ENCODE data around the gene RASD2. TPM values are rescaled to one million over a fixed set of nuclear protein-coding genes. Genes with fewer than 3 reads are reported as not detected.
A peak's percentile ranks its signal among the peaks of the same experiment; 100 is the strongest.

The RASD2 gene
- total RNA-seq, 1 donor from 2014 or later: 2.0 TPM

DNA sequence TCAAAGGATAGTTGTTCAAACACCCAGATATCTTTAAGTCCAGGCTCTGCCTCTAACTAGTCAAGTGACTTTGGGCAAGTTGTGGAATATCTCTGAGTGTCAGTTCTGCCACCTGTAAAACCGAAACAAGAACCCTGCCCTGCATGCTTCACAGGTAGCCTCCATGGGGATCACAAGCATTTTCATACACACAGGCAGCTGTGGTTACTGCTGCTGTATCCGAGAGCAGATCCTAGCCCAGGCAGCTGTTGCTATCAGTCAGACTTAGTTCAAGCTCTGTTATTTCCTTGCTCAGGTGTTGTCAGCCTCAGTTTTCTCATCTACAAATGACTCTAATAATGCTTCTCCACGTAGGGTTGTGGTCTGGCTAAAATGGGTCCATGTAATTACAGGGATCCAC lies 6.5 kb upstream of the RASD2 start:
- H3K27ac ChIP-seq: no peak overlapping the region

GRCh38 chr22:35537232-35537631 lies 3.4 kb upstream of the RASD2 start:
- no peak overlapping the region for H3K4me3 ChIP-seq
- TF ChIP-seq POLR2A (IDR thresholded peaks at IDR 0.05) (no peak), POLR2AphosphoS5 (IDR thresholded peaks at IDR 0.05; ENCODE audit: insufficient read depth in 1 of 2, low read depth in 1 of 2) (no peak), CTCF (IDR thresholded peaks at IDR 0.05) (no peak)
- H3K27me3 ChIP-seq: no peaks in the 10 kb centered on the region
- intact Hi-C loops (cut with DNase I): no loop called here
- H3K27ac ChIP-seq: no peak overlapping the region
- H3K9me3 ChIP-seq: no peaks in the 10 kb centered on the region
- DNase-seq (ENCODE audit: extremely low spot score in 2 of 2): no peak
- peaks cover 20% of the 10 kb centered on the region for H3K4me1 ChIP-seq
- H3K36me3 ChIP-seq: no peaks in the 10 kb centered on the region

More for the DNA sequence above, 6.5 kb upstream of the RASD2 start:
- intact Hi-C loops (cut with DNase I): no loop called here
- no peak for DNase-seq (ENCODE audit: extremely low spot score in 2 of 2)
- no peaks in the 10 kb centered on the region for H3K36me3 ChIP-seq
- H3K4me3 ChIP-seq: no peak overlapping the region
- TF ChIP-seq CTCF (IDR thresholded peaks at IDR 0.05) (no peak), POLR2AphosphoS5 (IDR thresholded peaks at IDR 0.05; ENCODE audit: insufficient read depth in 1 of 2, low read depth in 1 of 2) (no peak), POLR2A (IDR thresholded peaks at IDR 0.05) (no peak)
- no peaks in the 10 kb centered on the region for H3K27me3 ChIP-seq
- no peaks in the 10 kb centered on the region for H3K4me1 ChIP-seq
- no peaks in the 10 kb centered on the region for H3K9me3 ChIP-seq

DNA sequence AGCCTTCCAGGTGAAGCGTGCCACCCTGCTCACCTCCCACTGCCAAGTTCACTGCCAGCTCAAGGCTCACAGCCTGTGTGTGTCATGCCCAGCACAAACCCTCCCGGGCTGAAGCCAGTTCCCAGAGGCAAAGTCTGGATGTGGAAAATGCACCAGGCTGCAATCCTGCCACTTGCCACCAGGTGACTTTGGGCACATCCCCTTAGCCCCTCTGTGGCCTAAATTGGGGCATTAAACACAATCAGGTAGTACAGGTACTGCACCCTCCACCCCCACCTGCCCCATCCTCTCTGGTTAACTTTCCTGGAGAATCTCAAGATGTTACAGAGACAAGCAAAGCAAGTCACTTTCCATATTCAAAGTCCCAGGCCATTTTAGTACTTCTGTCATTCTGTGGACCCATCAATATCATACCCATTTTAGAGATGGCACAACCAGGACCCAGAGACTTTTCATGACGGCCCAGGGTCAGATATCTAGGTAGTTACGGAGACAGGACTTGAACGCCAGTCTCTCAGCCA lies 1.8 kb upstream of the RASD2 start:
- H3K27me3 ChIP-seq: no peaks in the 10 kb centered on the region
- no peak for DNase-seq (ENCODE audit: extremely low spot score in 2 of 2)
- no peaks in the 10 kb centered on the region for H3K36me3 ChIP-seq
- no peak overlapping the region for H3K27ac ChIP-seq
- TF ChIP-seq POLR2AphosphoS5 (IDR thresholded peaks at IDR 0.05; ENCODE audit: insufficient read depth in 1 of 2, low read depth in 1 of 2) (no peak), CTCF (IDR thresholded peaks at IDR 0.05) (peak in 1 of 3 experiments; percentile 32)
- H3K4me1 ChIP-seq: peaks cover 20% of the 10 kb centered on the region
- intact Hi-C loops (cut with DNase I): no loop called here
- H3K4me3 ChIP-seq: no peak overlapping the region
- no peaks in the 10 kb centered on the region for H3K9me3 ChIP-seq

DNA sequence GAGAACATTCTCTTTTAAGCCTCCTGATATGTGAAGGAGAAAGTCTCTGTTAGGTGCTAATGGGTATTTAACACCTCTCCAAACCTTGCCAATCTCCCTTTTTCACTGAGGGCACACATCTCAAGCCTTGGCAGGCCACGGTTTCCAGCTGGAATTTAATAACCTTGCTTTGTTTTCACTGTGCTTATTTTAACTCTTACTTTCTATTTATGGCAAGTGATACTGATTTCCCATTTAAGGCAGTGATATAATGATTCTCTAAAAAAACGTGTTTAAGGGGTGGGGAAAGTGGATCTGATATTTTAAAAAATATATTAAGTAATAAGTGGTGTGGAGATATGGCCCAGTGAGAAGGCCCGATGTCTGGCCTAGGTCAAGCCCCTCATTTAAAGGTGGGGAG lies 1.1 kb upstream of the RASD2 start:
- no peak for DNase-seq (ENCODE audit: extremely low spot score in 2 of 2)
- no peak for TF ChIP-seq CTCF (IDR thresholded peaks at IDR 0.05)
- H3K4me3 ChIP-seq: peak overlapping the region; percentile 58 to 75
- no peaks in the 10 kb centered on the region for H3K27me3 ChIP-seq
- H3K4me1 ChIP-seq: peaks cover 20% of the 10 kb centered on the region
- no peaks in the 10 kb centered on the region for H3K36me3 ChIP-seq
- no peaks in the 10 kb centered on the region for H3K9me3 ChIP-seq
- peak overlapping the region; percentile 59 for H3K27ac ChIP-seq
- intact Hi-C loops (cut with DNase I): no loop called here

- DNase-seq (ENCODE audit: extremely low spot score in 2 of 2): no peak
- peak overlapping the region; percentile 58 to 75 for H3K4me3 ChIP-seq
- intact Hi-C loops (cut with DNase I): no loop called here
- TF ChIP-seq POLR2A (IDR thresholded peaks at IDR 0.05): no peak
- peak in 1 of 2 donors; percentile 30 for TF ChIP-seq POLR2AphosphoS5 (IDR thresholded peaks at IDR 0.05; ENCODE audit: insufficient read depth in 1 of 2, low read depth in 1 of 2)
- no peaks in the 10 kb centered on the region for H3K36me3 ChIP-seq
- H3K4me1 ChIP-seq: peaks cover 20% of the 10 kb centered on the region
- no peaks in the 10 kb centered on the region for H3K27me3 ChIP-seq
- H3K27ac ChIP-seq: peak overlapping the region; percentile 59
- H3K9me3 ChIP-seq: no peaks in the 10 kb centered on the region
Measured at GRCh38 chr22:35539910-35540594, 579 bp upstream of the RASD2 start.

Data from vagina (tissue), 2 donors.